ENCODE results near the gene APBA2.

DNA sequence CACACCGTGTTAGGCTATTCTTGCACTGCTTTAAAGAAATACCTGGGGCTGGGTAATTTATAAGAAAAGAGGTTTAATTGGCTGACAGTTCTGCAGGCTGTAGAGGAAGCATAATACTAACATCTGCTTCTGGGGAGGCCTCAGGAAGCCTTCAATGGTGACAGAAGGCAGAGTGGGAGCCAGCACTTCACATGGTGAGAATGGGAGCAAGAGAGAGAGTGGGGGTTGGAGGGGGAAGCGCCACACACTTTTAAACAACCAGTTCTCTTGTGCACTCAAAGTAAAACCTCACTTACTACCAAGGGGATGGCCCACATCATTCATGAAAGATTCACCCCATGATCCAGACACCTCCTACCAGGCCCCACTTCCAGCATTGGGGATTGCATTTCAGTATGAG, 181.1 kb downstream of the APBA2 start:
- no peak for TF ChIP-seq CTCF (IDR thresholded peaks at IDR 0.05)
- no peak for TF ChIP-seq POLR2A (IDR thresholded peaks at IDR 0.05)
